HG03103 (cell line): Measurements from ENCODE around the gene HIVEP1.
A peak's percentile ranks its signal among the peaks of the same experiment; 100 is the strongest.

ENCODE experiments used
- ATAC-seq: cut with Tn5 transposase; IDR thresholded peaks from one replicate; pipeline ENCODE4 v1.9.1; 2021; ENCODE audit warnings: low read depth; ENCODE audit not compliant: unreplicated experiment

HIVEP1 gene

DNA sequence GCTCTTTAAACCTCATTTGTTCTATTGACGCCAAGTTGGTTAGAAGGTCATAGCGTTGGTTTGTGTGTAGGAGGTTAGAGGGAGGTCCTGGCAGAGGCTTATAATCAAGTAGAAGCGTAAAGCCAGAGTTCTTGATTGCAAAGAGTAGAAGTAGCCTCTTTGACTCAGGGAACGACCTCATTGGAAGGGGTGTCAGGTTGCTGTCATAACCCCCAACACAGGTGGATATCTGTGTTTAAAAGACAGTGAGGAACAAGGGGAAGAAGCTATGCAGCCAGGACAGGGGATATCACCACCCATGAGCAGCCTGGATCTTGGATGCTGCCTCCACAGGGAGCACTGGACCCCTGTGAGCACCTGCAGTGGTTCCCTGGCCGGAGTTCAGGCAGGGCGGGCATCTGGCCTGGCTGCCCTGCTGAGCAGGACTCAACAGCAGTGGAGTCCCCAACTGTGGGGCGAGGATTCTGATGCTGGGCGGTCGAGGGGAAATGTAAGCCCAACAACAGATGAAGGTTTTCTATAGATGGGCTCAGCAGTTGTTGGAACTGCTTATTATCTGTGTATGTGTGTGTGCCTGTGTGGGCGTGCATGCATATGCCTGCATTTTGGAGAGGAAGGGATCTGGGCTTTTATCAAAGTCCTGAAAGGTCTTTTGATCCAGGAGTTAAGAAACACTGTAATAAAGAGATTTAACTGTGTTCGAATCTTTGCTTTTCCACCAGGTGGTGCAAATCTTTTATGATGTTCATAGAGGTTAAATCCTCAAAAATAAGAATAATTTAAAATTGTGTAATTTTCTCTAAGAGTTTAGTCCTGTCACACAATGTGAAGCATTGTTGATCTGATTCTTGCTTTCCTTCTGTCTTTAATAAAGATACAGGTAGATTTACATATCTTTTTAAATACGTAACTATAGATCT lies 27.7 kb downstream of the HIVEP1 start:
- no peak for ATAC-seq

DNA sequence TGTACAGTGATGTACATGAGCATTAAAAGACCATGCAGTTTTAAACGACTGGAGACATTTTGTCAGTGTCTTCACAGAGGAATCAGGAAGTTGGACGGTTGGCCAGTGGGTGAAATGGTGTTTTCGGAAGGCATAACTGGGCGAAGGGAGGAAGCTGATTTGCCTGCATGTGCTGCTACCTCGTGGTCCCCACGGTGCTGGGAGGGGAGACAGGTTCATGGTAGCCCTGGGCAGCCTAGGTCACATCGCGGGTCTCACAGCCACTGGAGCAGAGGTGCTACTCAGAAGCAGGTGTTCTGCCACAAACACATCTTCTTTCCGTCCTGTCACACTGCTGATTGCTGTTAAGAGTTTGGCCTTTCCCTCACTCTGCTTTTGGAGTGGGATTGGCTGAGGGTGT lies 35.2 kb downstream of the HIVEP1 start:
- ATAC-seq = no peak

DNA sequence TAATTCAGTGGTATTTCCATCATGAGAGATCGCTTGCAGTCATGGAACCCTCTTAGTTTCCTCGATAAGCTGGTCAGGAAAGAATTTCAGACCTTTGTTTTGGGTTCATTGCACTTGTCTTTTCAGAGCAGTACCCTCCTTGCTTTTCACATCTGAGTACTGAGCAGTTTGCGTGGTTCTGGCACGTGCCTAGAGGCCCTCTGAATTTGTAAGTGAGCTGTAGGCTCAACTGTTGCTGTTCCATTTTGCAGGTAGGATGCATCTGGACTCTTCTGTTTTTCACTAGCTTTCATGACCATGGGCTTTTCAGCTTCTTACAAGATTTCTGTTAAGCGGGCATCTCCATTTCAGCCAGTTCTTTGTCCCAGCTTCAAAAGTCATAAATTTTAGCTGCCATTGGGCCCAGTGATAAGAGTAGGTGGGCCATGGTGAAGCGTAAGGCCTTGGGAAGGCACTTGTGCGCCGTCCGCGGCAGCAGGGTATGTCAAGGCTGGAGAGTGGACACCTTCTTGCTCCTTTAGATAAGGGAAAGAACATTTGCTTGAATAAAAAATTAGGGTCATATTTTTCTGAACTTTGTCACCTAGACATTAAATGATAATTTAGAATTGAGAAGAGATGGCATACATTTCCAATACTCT lies 35.8 kb downstream of the HIVEP1 start:
- ATAC-seq = no peak

DNA sequence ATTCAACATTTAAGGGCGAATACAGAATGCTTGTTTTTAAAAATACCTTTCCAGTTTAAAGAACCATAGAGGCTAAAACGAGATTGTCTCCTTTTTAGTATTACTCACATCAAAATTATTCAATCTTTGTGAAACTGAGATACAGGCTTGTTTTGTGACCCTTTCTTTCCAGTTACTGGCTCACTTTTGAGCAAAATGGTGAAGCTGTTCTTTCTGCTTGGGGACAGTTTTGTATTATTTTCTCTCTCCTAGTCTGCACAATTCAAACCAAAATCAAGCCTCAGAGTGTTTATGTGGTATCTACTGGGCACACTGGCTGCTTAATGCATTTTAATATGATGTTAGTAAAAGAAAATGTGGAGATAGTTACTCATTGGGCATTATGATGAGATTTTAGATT lies 36.5 kb downstream of the HIVEP1 start:
- no peak for ATAC-seq

DNA sequence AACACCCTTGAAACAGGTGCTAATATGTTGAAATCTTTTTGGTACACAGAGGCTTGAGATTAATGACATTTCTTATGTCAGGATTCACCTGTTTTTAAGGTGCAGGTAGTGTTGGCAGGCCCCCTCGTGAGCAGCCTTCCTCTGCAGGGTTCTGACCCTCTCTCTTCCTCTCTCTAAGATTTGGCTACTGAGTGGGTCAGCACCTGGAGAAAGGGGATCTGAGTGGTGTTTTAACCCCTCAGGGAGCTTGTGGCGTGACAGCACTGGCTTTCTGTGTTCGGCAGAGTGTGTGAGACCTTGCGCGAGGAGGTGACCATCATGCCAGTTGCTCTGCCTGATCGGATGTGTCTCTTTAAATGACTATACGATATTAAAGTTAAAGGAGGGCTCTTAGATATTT lies 37.1 kb downstream of the HIVEP1 start:
- ATAC-seq = no peak

DNA sequence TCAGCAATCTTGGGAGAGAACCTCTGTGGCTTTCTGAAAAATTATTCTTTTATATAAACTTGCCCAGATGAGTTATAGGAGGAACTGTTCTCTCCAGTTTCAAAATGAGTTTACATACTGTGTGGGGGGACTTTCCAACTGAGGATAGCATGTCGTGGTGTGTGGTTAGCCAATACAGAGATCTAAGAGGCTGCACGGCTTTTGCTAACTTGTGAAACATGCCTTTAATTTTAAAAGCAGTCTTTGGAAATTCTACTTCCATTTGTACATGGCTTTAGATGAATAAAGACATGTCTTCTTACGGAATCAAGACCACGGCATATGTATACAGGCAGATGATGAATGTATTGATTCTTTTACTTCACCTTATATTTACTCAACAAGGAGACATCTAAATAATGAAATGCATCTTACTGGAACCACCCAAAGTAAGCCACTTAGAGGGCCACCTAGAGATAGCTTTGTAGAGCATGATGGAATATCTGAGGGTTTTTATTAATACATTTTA lies 39.8 kb downstream of the HIVEP1 start:
- ATAC-seq = peak; percentile 72

DNA sequence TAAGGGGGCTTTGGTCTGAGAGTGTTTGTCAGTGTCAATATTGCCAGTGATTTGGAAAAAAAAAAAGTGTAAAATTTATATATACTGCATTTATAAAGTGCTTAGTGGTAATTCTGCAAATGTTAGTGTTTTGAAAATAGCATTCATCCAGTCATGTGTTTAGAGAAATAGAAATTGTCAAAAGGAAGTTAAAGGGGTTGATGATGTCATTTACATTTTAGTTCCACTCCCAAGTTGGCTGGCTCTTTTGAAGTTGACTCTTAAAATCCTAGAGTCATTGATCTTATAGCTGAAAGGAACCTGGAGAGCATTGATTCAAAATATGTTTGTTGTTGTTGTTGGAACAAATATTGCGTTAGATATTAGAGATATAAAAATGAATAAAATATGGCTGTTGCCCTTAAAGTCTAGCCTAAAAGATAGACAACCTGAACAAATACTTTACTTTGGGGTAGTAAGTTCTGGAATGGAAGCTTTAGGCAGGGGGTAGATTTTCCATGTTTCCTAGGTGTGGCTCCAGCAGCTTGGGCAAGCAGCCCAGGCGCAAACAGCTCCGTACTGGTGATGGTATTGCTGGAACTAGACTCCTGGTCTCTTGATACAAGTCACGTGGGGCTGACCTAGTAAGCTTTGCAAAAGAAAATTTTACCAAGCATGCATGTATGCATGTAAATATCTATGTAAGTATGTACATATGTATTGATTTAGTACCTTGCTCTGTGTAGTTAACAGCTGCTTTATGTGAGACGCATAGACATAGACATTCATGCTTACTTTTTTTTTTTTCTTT lies 46.3 kb downstream of the HIVEP1 start:
- no peak for ATAC-seq

DNA sequence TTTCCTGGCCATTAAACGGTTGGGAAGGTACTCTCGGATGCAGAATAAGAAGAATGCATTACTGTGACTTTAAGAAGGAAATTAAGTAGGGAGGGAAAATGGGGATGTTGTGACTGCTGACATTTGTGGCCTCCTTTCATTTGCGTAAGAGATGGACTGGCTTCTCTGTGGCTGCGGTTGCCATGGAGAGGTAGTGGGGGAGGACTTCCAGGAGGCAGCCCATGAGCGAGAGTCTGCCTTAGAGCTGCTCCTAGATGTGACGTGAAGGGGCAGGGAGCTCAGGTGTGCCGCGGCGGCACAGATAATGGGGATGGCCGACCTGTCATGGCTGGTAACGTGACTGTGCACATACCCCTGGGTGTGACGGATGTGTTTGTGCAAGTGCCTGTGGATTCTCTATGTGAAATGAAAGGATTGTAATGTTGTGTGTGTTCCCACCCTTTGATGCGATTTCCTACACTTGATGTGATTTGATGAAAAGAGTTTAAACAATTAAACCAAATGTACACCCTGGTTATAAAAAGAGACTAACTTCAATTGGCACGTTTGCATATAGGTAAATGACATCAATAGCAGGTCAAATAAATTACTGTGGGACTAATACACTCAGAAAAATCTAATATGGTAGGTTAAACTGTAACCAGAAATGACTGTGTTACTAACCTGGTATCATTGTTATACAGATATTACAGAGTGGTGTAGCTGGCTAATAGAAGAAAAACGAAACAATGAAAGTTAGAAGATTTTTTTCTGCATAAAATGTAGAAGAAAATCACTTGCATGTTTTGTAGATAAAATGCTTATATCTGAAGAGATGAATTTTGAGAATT lies 48.9 kb downstream of the HIVEP1 start:
- peak; percentile 74 for ATAC-seq

DNA sequence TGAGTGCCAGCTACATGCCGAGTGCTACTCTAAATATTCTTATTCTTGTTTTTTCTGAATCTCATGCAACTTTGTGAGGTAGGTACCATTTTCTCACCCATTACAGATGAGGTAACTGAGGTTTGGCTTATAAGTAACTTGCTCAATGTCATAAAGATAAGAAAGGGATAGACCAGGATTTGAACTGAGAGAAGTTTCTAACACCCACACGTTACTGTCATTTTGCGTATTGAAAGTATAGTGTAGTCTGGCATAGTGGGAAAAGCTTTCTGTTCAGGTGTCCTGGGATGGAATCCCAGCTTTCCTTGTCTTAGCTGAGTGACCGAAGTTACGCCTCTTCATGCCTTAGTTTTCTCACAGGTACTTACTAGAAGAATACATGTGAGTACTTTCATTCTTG lies 50.5 kb downstream of the HIVEP1 start:
- ATAC-seq = no peak

DNA sequence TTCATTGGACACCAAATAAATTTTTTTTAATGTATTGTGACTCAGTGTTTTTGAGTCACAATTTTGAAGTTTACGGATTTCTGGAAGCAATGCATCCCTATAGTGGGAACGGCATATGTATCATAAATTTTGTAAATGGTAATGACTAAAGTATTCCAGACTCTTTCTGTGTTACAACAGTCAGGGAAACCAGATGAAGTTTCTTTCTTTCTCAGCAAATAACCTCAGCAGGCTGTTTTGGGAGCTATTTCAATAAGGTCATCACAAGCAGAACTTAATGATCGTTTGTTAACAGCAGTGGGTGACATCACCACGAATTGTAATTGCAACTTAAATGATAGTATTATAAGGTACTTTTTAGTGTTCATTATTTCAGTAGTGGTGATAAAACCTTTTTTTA lies 52.0 kb downstream of the HIVEP1 start:
- no peak for ATAC-seq

DNA sequence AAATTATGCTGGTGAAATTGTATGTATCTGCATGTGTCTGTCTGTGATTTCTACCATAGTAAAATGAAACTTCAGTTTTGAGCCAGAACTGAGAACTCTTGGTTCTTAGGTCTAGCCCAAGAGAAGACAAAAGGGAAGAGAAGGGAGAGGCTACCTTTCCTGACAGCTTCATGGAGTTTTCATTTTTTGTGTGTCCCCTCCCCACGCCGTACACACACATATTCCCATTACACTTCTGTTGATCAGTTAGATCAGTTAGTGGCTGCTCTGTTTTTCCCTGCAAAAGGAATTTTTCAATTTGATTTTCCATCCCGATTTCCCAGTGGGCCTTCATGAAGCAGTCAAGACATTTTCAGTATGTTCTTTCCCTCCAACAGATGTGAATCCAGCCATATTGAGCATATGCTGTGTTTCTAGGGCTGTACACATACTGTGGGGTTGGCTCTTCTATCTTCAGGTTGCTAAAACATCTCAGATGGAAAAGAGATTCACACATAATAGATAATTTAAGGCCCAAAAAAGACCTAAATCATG lies 52.5 kb downstream of the HIVEP1 start:
- no peak for ATAC-seq

DNA sequence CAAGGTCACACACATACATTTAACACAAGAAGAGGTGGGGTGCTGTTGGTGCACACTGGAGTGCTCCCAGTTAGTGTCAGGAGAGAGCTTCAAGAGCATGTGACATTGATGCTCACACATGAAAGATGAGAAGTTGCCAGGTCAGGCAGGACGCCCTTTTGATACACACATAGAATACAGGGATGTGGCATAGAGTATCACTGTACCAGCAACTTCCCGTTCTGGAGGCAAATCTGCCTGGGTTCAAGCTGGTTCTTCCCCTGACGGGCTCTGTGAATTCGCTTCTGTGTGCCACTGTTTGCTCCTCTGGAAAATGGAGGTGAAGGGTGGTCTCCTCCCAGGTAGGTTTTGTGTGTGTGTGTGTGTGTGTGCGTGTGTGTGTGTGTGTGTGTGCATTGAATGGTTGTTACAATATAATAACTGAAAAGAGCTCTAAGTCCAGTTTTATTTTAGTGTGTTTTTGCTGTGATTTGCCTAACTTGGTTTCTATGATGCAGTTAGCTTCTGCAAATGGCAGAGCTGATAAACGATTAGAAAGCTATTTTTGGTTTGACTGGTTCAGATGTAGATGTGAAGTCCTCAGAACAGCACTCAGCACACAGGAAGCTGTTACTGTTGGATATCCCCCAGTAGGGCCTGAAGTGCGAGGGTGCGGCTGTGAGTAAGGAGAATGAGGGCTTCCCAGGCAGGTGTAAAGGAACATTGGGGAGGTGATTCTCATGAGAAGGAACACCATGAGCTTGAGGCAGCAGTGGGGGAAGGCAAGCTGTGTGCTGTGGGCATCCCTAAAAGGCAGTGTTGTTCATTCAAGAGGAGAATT lies 53.4 kb downstream of the HIVEP1 start:
- ATAC-seq = no peak

DNA sequence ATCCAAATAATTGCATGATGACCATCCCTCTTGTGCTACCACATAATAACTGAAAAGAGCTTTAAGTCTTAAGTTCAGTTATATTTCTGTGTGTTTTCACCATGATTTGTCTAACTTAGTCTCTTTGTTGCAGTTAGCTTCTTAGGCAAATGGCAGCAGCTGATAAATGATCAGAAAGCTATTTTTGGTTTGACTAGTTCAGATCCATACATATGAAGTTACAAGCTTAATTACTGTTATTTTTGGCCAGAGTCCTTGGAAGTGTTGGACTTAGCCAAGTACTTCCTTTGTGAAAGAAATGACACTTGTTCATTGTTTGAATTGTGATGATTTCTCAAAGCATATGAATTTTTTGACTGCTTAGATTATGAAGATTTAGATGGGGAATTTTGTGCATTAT lies 54.2 kb downstream of the HIVEP1 start:
- no peak for ATAC-seq

DNA sequence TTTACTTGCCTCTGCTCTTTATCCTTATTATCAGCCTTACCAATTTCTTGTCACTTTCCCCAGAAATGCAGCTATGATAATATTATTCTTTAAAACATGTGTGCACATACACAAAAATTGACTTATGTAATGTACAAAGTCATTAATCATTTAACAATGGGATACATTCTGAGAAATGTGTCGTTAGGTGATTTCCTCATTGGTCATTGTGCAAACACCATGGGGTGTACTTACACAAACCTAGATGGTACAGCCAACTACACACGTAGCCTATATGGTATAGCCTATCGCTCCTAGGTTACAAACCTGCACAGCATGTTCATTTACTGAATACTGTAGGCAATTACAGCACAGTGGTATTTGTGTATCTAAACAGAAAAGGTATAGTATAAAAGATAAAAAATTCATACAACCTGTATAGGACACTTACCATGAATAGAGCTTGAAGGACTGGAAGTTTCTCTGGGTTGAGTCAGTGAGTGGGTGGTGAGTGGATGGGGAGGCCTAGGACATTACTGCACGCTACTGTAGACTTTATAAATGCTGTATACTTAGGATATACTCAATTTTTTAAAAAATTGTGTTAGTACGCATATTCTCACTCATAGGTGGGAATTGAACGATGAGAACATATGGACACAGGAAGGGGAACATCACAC lies 56.9 kb downstream of the HIVEP1 start:
- no peak for ATAC-seq

DNA sequence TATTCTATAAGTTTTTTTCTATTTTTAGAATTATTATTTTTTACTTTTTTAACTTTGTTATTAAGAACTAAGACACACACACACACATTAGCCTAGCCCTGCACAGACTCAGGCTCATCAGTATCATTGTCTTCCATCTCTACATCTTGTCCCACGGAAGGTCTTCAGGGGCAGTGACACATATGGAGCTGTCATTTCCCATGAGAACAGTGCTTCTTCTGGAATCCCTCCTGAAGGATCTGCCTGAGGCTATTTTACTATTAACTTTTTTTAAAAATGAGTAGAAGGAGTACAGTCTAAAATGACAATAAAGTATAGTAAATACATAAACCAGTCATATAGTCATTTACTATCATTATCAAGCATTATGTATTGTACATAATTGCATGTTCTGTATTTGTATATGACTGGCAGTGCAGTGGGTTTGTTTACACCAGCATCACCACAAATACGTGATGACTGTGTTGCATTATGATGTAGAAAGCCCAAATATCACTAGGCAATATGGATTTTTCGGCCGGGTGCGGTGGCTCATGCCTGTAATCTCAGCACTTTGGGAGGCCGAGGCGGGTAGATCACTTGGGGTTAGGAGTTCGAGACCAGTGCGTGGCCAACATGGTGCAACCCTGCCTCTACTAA lies 57.9 kb downstream of the HIVEP1 start:
- no peak for ATAC-seq

DNA sequence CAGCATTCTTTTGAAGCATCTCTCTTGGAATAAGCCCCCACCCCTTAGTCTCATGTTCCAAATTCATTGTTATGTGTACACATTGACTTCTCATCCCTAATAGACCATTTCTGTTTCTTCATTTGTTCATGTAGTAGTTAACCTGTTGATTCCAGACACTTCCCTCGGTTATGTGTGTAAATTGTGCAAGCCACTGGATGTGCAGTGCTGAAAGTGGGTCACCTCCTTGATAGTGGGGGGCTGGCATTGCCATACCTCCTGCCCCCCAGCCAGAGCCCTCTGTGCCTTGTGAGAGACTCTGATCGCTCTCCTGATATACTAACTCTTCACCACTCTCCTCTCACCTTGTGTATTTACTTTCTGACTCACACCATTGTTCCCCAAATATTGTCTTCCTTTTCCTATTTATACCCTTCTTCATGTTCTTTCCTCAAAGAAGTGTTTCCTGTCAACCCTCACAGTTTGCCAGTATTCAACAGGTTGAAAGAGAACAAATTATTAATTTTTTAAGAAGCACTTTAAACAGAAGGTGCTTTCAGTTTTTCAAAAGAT lies 59.0 kb downstream of the HIVEP1 start:
- ATAC-seq = no peak

DNA sequence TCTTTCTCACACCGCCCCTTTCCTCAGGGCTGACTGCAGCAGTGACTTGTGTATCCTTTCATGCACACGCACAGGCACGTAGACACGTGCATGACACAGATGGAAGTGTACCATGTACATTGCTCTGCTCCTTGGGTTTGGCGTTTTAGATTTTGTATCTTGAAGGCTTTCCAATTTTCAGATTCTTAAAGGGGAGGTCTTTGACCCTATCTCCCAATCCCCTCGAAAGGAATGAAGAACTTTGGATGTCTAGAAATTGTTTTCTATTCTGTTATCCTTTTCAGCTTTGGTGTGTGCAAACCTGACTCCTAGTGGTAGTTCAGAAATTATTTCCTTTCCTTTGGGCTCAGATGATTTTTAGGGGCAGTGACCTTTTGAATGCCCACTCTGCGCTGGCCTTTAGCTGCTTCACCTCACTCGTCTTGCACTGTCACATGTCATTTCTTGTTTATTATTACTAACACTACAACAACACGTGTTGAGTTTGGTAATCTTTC lies 63.0 kb downstream of the HIVEP1 start:
- no peak for ATAC-seq
